Activated CD4-positive, alpha-beta T cell treated with anti-CD3 and anti-CD28 coated beads for 4 hours (primary cell): ENCODE measurements around the gene SYCN.
"Not testable (repeated sequence)": the region's sequence is repeated elsewhere in the genome, so short reads cannot be mapped to it uniquely, and the experiment has no call there.

ENCODE experiments used
- DNase-seq, 2 donors: peaks; one replicate each; pipeline ENCODE4 v3.0.0-alpha.2; 2020

SYCN gene

DNA sequence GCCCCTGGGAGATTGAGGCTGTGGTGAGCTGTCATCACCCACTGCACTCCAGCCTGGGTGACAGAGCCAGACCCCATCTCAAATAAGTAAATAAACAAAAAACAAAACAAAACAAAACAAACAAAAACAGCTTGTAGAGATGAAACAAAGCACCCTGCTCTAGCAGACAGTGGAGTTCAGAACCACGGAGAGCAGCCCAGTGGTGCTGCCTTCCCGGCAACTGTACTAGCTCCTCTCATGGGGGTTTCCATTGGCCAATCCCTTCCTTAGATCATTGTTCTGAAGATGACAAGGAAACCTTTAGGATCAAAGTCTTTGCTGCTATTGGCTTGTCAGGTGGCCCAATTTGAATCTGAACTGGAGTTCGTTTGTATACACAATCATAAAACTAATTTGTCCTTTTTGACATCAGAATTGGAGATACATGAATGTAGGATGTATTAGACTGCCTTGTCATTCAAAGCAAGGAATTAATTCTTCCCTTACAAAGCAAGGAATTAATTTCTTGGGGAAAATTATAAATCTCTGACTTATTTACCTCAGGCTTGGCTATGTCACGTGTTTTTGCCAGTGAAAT is 19.7 kb upstream of the SYCN start:
- DNase-seq = no peak

- DNase-seq = not testable (repeated sequence)
Observed at GRCh38 chr19:39219108-39219507, 15.0 kb upstream of the SYCN start.

DNA sequence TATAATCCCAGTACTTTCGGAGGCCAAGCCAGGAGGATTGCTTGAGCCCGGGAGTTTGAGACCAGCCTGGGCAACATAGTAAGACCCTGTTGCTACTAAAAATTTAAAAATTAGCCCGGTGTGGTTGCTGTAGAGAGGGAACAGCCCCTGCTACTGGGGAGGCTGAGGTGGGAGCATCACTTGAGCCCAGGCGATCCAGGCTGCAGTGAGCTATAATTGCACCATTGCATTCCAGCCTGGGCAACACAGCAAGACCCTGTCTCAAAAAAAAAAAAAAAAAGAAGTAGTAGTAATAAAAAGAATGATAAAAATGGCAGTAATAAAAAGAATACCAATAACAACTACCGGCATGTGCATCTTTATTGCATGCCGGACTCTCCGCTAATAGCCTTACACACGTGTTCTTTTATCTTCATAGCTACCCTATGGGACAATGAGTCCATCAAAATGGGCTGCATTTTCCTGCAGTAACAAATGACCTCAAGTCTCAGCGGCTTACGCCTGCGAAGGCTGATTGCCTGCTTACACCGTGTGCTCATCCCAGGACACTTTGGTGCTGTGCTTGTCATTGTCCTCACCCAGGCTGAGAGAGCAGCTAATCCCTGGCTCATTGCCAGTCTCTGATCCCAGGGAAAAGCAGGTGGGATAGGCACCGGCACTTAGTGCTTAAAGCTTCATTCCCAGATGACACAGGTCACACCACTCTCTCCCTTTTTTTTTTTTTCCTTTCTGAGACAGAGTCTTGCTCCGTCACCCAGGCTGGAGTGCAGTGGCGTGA is 14.4 kb upstream of the SYCN start:
- no peak for DNase-seq

GRCh38 chr19:39217094-39217493 is 13.0 kb upstream of the SYCN start:
- DNase-seq = no peak

- DNase-seq = not testable (repeated sequence)
Observed at GRCh38 chr19:39215323-39215722, 11.3 kb upstream of the SYCN start.

- DNase-seq = peak; percentile 33 to 53
Observed at GRCh38 chr19:39212375-39212742, 8.3 kb upstream of the SYCN start.

DNA sequence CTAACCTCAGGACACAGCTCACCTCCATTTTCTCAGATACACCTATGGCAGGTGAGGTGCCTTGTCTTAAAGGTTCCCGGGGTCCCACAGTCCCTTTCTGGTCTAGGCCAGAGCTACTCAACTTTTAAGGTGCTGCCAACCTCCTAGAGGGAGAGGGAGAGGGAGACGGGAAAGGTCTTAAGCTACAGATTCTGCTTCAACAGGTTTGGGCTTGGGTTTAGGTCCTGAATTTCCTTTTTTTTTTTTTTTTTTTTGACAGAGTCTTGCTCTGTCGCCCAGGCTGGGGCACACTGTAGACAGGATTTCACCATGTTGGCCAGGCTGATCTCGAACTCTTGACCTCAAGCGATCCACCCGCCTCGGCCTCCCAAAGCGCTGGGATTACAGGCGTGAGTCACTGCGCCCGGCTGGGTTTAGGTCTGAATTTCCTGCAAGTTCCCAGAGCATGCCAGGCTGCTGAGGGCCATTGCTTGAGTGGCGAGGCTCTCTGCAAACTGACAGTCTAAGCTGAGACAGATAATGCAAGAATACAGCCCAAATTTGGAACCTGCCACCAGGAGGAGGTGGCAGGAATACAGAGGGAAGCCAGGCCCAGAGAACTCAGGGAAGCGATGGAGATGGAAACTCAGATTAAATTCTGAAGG is 7.8 kb upstream of the SYCN start:
- DNase-seq = no peak

DNA sequence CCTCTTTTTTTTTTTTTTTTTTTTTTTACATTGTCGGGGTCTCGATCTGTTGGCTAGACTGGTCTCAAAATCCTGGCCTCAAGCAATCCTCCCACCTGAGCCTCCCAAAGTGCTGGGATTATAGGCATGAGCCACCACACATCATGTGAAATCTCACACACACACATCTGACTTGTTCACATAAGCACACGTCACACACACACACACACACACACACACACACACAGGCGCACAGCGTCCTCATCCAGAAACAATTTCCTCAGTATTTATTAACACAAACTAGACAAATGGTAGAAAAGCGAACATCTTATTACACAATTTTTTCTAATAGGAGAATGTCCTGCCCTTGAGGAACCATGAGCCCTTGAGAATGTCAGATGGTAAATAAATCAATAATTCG is 5.1 kb upstream of the SYCN start:
- DNase-seq = no peak

DNA sequence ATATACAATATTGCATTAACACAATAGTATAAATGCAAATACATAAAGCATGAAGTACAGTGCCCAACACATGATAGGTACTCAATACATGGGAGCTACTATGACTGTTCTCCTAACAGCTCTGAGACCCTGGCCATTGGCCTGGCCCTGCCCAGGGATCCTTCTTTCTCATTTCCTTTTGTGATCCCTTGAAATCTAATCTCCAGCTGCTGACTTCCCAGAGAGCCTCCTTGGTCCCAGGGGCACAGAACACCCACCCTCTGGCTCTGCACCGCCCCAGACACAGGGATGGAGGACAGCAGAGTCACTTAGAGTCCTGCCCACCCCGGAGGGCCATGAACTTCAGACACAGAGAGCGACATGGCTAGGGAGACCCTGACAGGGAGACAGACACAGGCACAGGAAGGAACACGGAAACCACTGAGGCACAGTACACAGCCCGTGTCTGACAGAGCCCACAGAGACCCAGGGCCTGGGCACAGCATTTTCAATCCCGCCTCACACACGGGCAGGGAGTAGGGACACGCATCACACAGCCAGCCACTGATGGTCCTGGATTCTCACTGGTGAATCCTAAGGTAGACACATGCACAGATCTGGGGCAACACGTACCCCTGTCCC is 4.2 kb upstream of the SYCN start:
- no peak for DNase-seq

DNA sequence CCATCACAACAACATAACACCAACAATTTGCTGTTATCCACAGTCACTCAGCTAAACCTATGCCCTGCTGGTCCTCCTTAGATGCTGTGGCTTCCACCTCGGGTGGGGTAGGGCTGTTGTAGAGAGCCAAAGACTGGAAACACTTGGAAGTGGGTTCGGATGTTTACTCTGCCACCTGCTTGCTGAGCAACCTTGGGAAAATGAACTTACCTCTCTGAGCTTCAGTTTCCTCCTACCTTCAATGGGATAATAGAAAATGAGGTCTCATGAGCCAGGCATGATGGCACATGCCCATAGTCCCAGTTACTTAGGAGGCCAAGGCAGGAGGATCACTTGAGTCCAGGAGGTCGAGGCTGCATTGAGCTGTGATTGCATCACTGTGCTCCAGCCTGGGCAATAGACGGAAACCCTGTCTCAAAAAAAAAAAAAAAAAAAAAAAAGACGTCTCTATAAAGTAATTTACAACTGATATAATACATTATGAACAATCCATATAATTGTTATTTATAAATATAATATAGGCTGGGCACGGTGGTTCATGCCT is 3.3 kb upstream of the SYCN start:
- DNase-seq = no peak

DNA sequence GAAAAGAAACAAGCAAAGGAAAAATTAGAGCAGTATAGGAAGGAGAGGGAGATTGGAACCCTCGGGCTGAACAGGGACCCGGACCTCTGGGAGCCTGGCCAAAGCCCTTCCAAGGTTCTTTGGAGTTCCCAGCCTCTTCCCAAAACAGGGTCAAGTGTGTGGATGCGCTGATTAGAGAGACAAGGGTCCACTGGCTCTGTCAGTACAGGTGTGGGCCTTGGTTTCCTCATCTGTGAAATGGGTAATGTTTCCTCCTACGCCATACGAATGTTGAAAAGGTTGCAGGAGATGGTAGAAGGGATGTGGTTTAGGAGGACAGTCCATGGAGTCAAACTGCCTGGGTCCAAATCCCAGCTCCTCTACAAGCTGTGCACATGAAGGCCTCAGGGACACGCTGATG is 2.1 kb upstream of the SYCN start:
- DNase-seq = no peak

GRCh38 chr19:39205449-39205764 is 1.3 kb upstream of the SYCN start:
- no peak for DNase-seq

DNA sequence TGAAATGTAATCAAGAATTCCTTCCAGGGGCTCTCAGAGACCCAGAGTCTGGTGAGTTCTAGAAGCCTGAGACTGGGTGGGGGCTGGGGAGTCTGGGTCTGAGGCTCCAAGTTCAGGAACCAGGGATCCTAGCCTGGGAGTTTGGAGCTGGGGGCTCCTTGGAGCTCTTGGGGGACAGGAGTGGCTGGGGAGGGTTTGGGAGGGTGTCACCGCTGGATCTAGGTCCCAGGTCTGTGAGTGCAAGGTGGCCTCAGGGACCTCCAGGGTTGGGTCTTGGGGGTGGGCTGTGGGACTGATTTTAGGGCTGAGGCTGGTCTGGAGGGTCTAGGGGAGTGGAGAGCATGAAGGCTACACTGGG is 1.1 kb downstream of the SYCN start:
- no peak for DNase-seq

- DNase-seq = no peak
Observed at GRCh38 chr19:39200803-39201115, 3.3 kb downstream of the SYCN start.

- no peak for DNase-seq
Observed at GRCh38 chr19:39200066-39200802, 3.8 kb downstream of the SYCN start.

GRCh38 chr19:39199025-39199424 is 5.0 kb downstream of the SYCN start:
- DNase-seq = no peak

DNA sequence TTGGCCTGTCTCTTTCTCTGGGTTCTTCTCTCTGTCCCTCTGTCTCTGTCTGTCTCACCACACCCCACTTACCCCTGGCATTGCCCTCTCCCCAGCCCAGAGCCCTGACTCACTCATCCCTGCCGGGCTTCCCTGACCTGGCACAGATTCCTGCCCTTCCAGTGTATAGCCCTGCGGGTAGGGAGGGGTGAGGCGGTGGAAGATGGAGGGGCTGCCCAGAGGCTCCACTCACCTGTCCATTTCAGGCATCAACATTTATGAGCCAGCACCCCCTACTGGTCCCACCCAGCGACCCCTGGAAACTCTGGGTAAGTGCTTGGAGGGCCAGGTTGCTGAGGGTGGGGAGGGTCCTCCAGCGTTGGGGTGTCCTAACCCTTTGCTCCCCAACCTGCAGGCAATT is 6.3 kb downstream of the SYCN start:
- no peak for DNase-seq

GRCh38 chr19:39196860-39197562 is 7.1 kb downstream of the SYCN start, which contains the start of gene NCCRP1:
TSS of gene NCCRP1 (plus strand) at chr19:39196964. CDS start at chr19:39196983, 19 bp downstream.
- no peak for DNase-seq

DNA sequence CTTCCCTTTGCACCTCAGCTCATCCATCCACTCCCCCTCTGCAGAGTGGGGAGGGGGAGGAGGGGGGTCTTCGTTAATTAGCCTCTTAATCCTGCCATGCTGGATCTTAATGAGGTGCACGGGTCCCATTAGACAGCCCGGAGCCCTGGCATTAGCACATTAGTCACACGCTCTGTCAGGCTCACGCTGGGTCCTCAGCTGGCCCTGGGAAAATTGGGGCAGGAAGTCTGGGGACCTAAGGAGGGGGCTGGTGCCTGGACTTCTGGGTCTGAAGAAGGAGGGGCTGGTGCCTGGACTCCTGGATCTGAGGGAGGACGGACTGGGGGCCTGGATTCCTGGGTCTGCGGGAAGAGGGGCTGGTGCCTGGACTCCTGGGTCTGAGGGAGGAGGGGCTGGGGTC is 7.7 kb downstream of the SYCN start:
- no peak for DNase-seq

GRCh38 chr19:39195755-39196154 is 8.3 kb downstream of the SYCN start:
- DNase-seq = no peak

DNA sequence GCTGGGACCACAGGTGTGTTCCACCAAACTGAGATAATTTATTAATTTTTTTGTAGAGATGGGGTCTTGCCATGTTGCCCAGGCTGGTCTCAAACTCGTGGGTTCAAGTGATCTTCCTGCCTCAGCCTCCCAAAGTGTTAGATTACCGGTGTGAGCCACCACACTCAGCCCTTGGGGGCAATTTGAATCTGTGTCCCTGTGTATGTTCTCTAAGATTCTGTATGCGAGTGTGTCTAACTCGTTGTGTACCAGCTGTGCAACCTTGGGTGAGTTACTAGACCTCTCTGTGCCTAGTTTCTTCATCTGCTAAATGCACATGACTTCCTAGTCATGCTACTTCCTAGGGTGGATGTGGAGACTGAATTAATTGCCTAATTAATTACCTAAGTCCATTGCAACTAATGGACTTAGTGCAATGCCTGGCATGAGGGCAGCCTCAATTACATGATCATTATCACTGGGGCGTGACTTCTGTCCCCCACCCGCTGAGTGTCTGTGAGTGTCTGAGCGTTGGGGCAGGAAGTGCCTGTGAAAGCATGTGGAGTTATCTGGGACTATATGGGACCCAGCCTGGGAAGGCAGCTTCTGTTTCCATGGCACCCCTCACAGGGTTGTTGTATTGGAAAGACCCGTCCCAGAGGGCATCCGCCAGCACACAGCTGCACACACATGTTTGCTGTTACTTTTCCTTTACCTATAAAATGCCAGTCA is 9.1 kb downstream of the SYCN start:
- no peak for DNase-seq

GRCh38 chr19:39193803-39194202 is 10.3 kb downstream of the SYCN start:
- no peak for DNase-seq
